Brain microvascular endothelial cell (primary cell): ENCODE results near the gene SLC35B2.

Experiments
- DNase-seq: peaks from one replicate; pipeline ENCODE4 v3.0.0-alpha.2; 2020
- H3K27ac ChIP-seq: fragments of 250-450 bp; sonication (Bioruptor Pico); 2 replicates; pipeline ENCODE4 v1.5.1; 2020; ENCODE audit warnings: mild to moderate bottlenecking, moderate library complexity
- H3K27me3 ChIP-seq: fragments of 250-450 bp; sonication (Bioruptor Pico); replicated peaks from 2 replicates; pipeline ENCODE4 v1.5.1; 2020; ENCODE audit warnings: mild to moderate bottlenecking
- H3K36me3 ChIP-seq: fragments of 250-450 bp; sonication (Bioruptor Pico); replicated peaks from 2 replicates; pipeline ENCODE4 v1.5.1; 2020; ENCODE audit warnings: mild to moderate bottlenecking
- H3K4me3 ChIP-seq: 2 replicates; pipeline ENCODE4 v1.5.1; 2011; ENCODE audit warnings: low read depth, mild to moderate bottlenecking, control low read depth, low read length, moderate library complexity
- in situ Hi-C: cut with HindIII; loops from 2 replicates; pipeline ENCODE4 v1.10.0; 2017; ENCODE audit warnings: low sequenced_read_pairs, low pct_ligation_motif_present
- TF ChIP-seq, protein P1 (sequence below): IDR thresholded peaks from 2 replicates; pipeline ENCODE4 v1.5.1; 2011; ENCODE audit warnings: low read depth, mild to moderate bottlenecking, moderate library complexity, low read length, control low read depth, inconsistent platforms; ENCODE audit errors: missing control alignments

The SLC35B2 gene

DNA sequence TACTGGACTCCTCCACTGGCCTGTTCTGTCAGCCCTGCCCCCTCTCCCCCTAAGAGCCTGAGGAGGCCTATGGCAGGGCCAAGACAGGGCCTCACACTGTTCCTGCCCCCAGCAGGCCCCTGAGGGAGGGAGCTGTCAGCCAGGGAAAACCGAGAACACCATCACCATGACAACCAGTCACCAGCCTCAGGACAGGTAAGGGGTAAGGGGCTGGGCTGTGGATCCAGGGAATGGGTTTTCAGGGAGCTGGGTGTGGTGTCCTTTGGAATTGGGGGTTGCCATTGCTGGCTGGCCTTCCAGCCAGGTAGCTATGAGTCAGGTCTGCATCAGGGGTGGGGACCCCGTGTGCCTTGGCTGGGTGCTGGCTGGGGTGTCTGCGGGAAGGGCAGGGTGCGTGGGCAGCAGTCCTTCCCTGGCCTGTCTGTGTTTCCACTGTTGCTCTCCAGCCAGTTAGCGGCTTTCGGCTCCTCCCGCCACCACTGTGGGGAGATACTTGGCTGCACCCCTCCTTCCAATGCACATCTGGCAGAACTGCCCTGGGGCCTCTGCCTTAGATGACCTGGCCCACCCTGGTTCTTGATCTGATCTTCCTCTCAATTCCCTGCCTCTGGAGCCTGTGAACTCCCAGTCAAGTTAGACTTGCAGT lies 30.1 kb downstream of the SLC35B2 start:
- H3K4me3 ChIP-seq: no peak overlapping the region
- no peak overlapping the region for H3K27ac ChIP-seq
- DNase-seq: no peak
- no peaks in the 10 kb centered on the region for H3K27me3 ChIP-seq
- peaks cover 4% of the 10 kb centered on the region for H3K36me3 ChIP-seq
- TF ChIP-seq, protein P1, sequence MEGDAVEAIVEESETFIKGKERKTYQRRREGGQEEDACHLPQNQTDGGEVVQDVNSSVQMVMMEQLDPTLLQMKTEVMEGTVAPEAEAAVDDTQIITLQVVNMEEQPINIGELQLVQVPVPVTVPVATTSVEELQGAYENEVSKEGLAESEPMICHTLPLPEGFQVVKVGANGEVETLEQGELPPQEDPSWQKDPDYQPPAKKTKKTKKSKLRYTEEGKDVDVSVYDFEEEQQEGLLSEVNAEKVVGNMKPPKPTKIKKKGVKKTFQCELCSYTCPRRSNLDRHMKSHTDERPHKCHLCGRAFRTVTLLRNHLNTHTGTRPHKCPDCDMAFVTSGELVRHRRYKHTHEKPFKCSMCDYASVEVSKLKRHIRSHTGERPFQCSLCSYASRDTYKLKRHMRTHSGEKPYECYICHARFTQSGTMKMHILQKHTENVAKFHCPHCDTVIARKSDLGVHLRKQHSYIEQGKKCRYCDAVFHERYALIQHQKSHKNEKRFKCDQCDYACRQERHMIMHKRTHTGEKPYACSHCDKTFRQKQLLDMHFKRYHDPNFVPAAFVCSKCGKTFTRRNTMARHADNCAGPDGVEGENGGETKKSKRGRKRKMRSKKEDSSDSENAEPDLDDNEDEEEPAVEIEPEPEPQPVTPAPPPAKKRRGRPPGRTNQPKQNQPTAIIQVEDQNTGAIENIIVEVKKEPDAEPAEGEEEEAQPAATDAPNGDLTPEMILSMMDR: no peak
- in situ Hi-C loops: no loop called here

DNA sequence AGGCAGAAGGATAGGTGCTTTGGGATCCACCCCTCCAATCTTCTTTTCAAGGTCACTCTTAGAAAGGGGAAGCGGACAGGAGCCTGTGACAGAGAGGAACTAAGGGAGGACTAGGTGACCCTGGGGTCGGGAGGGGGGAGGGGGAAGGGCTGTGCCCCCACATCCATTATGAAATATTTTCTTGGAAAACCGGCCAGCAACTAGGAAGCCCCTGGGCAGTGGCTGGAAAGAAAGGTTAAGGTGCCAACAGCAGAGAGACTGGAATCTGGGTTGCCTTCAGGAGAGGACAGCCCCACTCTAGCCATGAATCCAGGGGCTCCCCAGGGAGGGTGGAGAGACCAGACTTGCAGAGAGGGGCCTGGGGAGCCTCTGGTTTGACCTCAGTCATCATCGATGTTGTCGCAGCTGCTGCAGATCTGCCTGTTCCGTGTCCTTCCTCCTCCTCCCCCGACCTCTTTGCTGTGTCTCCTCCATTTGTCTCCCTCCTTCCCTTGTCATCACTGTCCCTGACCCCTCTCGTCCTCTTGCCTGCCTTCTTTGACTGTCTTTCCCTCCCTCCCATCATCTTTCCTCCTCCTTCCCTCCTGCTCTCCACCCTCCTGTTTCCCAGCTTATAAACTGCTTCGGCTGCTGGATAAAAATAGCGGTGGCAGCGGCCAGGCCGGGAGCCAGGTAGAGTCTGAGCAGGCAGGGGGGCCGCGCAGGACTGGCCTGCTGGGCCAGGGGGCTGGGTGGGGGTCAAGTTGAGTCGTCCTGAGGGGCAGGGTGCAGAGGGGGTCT lies 30.8 kb downstream of the SLC35B2 start:
- Histone ChIP-seq H3K4me3 (no peak overlapping the region), H3K27ac (no peak overlapping the region), H3K36me3 (no peaks in the 10 kb centered on the region), H3K27me3 (no peaks in the 10 kb centered on the region)
- in situ Hi-C loops: no loop called here
- TF ChIP-seq, protein P1: no peak
- no peak for DNase-seq

DNA sequence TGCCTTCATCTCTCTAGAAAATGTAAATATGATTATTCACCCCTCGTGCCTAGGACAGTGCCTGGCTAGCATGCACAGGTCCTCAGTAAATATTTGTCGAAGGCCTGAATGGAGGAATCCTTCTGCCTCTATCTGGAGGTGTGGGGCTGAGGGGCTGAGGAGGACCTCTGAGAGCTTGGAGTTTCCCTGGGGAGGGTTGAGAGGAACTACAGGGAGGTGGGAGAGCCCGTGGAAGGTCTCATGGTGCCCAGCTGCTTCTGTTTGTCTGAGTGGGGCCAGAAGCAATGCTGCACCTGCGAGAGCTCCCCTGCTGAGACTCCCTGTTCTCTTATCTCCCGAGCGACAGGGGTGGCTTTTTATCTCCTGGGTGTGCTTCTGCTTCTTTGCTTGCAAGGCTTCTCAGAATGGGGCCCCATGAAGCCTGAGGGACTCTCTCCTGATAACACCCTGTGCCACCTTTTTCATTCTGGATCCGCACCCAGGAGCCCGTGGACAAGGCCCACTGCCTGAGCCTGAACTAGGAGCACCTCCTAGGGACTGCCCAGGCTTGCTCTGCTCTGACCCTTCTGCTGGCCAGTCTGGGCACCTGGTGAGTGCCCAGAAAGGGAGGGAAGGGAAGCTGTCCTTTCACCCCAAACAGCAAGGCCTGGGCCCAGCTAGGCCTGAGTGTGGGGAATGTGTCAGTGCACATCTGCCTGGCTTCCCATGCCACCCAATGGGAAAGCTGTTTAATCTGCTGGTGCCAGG lies 31.6 kb downstream of the SLC35B2 start:
- Histone ChIP-seq H3K36me3 (no peaks in the 10 kb centered on the region), H3K27ac (no peak overlapping the region), H3K27me3 (no peaks in the 10 kb centered on the region), H3K4me3 (no peak overlapping the region)
- no peak for DNase-seq
- TF ChIP-seq, protein P1: no peak
- in situ Hi-C loops: no loop called here

DNA sequence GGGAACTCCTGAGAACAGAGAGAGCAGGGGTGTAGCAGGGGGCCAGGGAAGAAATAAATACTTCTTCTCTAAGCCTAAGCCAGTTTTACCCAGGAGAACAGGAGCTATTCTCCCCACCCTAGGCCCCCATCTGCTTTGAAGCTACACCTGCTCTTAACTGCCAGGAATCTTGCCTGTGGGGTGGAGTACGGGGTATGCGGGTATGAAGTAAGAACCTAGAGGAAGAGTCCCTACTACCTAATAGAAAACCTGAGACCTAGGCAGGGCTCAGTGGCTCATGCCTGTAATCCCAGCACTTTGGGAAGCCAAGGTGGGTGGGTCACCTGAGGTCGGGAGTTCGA lies 32.4 kb downstream of the SLC35B2 start:
- no peak overlapping the region for H3K27ac ChIP-seq
- no peaks in the 10 kb centered on the region for H3K27me3 ChIP-seq
- TF ChIP-seq, protein P1: no peak
- in situ Hi-C loops: no loop called here
- H3K36me3 ChIP-seq: no peaks in the 10 kb centered on the region
- H3K4me3 ChIP-seq: no peak overlapping the region
- DNase-seq: no peak

DNA sequence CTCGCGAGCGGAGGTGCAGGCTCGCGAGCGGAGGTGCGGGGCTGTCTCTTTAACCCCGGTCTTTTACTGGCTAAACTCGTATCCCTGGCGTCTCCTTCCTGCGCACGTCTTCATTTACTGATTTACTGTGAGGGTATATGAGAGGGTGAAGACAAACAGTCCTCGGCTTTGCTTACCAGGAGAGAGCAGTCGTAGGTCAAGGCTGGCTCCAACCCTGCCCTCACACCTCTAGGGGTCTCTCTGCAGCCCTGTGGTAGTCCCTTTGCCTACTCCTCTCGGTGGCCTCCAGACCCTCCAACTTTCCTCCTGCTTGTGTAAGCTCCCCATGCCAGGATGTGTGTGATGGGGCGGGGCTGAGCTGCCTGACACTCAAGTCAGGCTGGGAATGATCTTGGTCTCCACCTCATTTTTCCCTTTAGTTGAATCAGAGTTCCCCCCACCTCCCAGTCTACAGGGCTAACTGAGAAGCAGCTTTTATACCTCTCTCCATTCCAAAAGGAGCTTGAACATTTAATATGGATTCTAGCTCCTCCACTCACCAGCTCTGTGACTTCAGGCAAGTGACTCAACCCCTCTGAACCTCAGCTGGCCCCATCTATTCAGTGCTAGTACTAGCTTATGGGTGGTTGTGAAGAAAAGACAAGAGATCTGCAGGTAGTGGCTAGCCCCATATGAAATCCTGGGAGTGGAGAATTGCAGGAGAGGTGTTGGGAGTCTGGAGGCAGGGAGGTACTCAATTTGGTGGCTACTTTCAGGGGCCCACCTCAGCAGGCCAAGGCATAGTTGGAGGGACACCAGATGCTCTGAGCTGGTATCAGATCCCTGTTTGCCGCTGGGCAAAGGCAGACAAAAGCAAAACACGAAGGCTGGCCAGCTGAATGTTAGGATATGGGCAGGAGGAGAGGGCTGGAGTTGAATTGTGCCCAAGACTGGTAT lies 33.0 kb downstream of the SLC35B2 start:
- no peak for DNase-seq
- Histone ChIP-seq H3K4me3 (peak overlapping the region; percentile 51), H3K27ac (no peak overlapping the region), H3K27me3 (no peaks in the 10 kb centered on the region), H3K36me3 (no peaks in the 10 kb centered on the region)
- TF ChIP-seq, protein P1: no peak
- in situ Hi-C loops: no loop called here
